GM21737 (cell line): ENCODE data around the gene DYNLL1.

ENCODE experiments used
- ATAC-seq: cut with Tn5 transposase; IDR thresholded peaks from one replicate; pipeline ENCODE4 v1.9.1; 2021; ENCODE audit warnings: mild to moderate bottlenecking, moderate library complexity; ENCODE audit not compliant: unreplicated experiment

DYNLL1 gene

DNA sequence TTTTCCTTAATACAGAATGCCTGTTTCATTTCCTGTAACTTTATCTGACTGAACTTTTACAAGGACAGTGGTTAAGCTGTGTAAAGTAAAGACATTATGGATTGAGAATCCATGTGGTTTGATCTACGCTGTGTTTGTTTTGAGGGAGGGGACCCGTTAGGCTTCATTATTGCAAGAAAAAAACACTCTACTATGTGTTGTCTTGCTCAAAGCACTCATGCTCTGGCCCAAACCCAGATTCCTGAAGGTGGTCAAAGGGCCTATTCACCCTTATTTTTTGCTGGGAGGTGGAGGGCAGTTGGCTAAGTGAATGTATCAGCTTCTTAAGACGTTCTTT lies 50.1 kb downstream of the DYNLL1 start:
- ATAC-seq, result no peak
